ENCODE results near the gene GET4. TPM values are rescaled to one million over a fixed set of nuclear protein-coding genes. Genes with fewer than 3 reads are reported as not detected.

Gene GET4
- total RNA-seq, 6 experiments from 2014 or later = 21.3 to 26.3 (median 25.5) TPM

DNA sequence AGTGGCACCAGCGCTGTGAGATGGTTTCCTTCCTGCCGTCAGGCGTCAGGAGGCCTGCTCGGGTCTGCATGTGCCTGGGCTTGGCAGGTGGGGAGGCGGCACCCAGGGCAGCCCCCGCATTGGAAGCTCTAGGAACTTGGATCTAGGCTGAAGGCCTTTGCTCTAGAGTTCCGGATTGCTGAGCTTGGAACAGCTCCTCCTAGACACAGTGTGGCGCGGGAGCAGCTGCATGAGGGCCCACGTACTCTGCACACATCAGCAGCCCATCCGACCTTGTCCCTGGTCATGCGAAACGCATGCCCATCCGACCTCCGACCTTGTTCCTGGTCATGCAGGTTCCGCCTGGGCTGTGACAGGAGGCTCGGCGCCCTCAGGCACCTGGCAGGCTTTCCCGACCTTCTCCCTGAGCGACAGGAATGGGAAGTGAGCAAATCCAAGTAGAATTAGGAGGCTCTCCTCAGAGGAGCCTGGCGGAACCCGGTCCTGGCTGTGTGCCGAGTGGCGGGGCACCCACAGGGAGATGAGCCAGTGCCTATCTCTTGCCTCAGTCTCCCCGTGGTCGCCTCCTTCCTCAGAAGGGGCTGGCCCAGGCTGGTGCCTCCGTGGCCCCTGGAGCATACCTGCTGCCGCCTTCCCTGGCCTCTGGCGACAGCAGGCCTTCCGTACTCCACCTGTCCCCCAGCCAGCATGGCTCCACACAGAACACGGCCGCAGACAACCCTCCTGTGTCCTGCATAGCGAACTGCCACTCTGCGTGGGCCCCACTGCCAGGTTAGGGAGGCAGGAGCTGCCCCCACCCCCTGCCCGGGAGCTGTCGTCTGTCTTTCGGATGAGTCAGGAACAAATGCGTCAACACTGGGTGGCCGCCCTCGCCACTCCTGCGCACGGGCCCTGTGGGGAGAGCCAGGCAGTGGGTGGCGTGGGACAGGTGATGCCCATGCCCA is 12.0 kb downstream of the GET4 start:
- H3K27me3 Mint-ChIP-seq (ENCODE audit: insufficient read depth) = peaks cover 2% of the 10 kb centered on the region; the same call in 1 of the 2 replicates
- no peak overlapping the region for H3K27ac Mint-ChIP-seq
- H3K4me3 Mint-ChIP-seq = no peak overlapping the region
- H3K9me3 Mint-ChIP-seq = no peaks in the 10 kb centered on the region
- no peak for DNase-seq
- peaks cover 15% of the 10 kb centered on the region for H3K36me3 Mint-ChIP-seq (ENCODE audit: low read depth)
- TF ChIP-seq, protein P1, sequence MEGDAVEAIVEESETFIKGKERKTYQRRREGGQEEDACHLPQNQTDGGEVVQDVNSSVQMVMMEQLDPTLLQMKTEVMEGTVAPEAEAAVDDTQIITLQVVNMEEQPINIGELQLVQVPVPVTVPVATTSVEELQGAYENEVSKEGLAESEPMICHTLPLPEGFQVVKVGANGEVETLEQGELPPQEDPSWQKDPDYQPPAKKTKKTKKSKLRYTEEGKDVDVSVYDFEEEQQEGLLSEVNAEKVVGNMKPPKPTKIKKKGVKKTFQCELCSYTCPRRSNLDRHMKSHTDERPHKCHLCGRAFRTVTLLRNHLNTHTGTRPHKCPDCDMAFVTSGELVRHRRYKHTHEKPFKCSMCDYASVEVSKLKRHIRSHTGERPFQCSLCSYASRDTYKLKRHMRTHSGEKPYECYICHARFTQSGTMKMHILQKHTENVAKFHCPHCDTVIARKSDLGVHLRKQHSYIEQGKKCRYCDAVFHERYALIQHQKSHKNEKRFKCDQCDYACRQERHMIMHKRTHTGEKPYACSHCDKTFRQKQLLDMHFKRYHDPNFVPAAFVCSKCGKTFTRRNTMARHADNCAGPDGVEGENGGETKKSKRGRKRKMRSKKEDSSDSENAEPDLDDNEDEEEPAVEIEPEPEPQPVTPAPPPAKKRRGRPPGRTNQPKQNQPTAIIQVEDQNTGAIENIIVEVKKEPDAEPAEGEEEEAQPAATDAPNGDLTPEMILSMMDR (IDR thresholded peaks at IDR 0.05) = no peak
- H3K4me1 Mint-ChIP-seq (ENCODE audit: low read depth) = no peaks in the 10 kb centered on the region

DNA sequence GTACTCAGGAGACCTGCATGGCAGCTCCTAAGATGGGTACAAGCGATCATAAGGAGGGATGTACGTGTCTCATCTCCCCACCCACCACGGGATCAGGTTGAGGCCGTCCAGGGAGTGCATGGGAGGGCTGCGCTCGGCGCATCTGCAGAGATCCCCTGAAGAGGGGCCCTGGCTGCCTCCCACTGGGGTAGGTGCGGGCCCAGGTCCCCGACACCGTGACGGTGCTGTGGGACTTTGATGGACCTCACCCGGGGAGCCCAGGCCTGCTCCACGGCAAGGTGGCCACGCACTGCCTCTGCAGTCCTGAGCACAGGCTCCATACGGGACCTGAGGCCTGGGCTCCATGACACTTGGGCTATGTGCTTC is 12.7 kb downstream of the GET4 start:
- Mint-ChIP-seq H3K36me3 (ENCODE audit: low read depth) (peaks cover 18% of the 10 kb centered on the region), H3K9me3 (no peaks in the 10 kb centered on the region), H3K4me1 (ENCODE audit: low read depth) (no peaks in the 10 kb centered on the region), H3K27me3 (ENCODE audit: insufficient read depth) (peaks cover 2% of the 10 kb centered on the region; the same call in 1 of the 2 replicates), H3K27ac (no peak overlapping the region), H3K4me3 (no peak overlapping the region)
- TF ChIP-seq, protein P1 (IDR thresholded peaks at IDR 0.05) = no peak
- DNase-seq = no peak

DNA sequence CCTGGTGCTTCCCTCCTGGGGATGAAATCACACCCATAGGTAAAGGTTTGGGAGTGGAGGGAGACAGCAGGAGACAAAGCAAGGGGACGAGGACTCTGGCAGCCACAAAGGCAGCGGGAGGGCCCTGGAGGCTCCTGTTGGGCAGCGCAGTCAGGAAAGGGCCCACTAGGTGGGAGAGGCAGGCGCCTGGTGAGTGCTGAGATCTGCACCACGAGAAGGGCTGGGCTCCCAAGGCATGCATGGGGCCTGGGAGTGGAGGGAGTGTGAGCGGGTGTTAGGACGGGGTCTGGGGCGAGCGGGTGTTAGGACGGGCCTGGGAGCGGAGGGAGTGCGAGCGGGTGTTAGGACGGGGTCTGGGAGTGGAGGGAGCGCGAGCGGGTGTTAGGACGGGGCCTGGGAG is 13.0 kb downstream of the GET4 start:
- Mint-ChIP-seq H3K4me1 (ENCODE audit: low read depth) (no peaks in the 10 kb centered on the region), H3K36me3 (ENCODE audit: low read depth) (peaks cover 18% of the 10 kb centered on the region), H3K27me3 (ENCODE audit: insufficient read depth) (peaks cover 2% of the 10 kb centered on the region; the same call in 1 of the 2 replicates), H3K9me3 (no peaks in the 10 kb centered on the region), H3K27ac (no peak overlapping the region), H3K4me3 (no peak overlapping the region)
- DNase-seq = no peak
- TF ChIP-seq, protein P1 (IDR thresholded peaks at IDR 0.05) = no peak

DNA sequence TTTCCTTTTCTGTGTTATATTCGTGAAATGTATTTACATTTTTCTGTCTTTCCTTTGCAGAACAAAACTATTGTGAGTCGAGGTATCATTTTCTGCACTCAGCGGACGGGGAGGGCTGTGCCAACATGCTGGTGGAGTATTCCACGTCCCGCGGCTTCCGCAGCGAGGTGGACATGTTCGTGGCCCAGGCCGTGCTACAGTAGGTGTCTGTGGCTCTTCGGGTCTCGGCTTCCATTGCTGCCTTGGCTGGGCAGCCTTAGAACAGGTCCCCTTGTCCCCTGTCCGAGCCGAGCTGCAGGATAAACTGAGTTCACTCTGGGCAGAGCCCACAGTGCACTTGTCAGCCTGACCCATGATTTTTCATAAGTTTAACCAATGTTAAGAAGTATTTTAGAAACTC is 14.5 kb downstream of the GET4 start:
- no peaks in the 10 kb centered on the region for H3K4me1 Mint-ChIP-seq (ENCODE audit: low read depth)
- H3K27me3 Mint-ChIP-seq (ENCODE audit: insufficient read depth) = peaks cover 2% of the 10 kb centered on the region; the same call in 1 of the 2 replicates
- H3K4me3 Mint-ChIP-seq = no peak overlapping the region
- peaks cover 24% of the 10 kb centered on the region for H3K36me3 Mint-ChIP-seq (ENCODE audit: low read depth)
- H3K27ac Mint-ChIP-seq = no peak overlapping the region
- H3K9me3 Mint-ChIP-seq = no peaks in the 10 kb centered on the region
- DNase-seq = no peak
- TF ChIP-seq, protein P1 (IDR thresholded peaks at IDR 0.05) = no peak

DNA sequence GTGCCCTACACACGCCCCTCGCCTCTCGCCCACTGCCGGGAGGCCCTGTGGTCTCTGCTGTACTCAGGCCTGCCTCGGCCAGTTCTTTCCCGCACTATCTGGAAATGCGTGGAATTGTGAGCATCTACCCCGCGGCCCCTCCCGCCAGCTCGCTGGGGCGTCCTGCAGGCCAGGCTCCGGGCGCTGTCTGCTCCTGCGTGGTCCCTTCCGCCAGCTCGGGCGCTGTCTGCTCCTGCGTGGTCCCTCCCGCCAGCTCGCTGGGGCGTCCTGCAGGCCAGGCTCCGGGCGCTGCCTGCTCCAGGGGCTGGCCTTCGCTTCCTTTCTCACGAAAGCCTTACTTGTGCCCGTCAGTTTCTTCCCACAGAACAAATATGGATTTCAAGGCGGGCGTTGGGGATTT is 14.9 kb downstream of the GET4 start:
- TF ChIP-seq, protein P1 (IDR thresholded peaks at IDR 0.05) = no peak
- no peak overlapping the region for H3K27ac Mint-ChIP-seq

More for the DNA sequence above, 14.9 kb downstream of the GET4 start:
- Mint-ChIP-seq H3K9me3 (no peaks in the 10 kb centered on the region), H3K36me3 (ENCODE audit: low read depth) (peaks cover 29% of the 10 kb centered on the region), H3K4me1 (ENCODE audit: low read depth) (no peaks in the 10 kb centered on the region), H3K27me3 (ENCODE audit: insufficient read depth) (peaks cover 2% of the 10 kb centered on the region; the same call in 1 of the 2 replicates), H3K4me3 (no peak overlapping the region)
- no peak for DNase-seq

All from HFFc6 (cell line).